C4-2B (cell line): Measurements from ENCODE around the gene ADGRB3.
"Not testable (repeated sequence)": the region's sequence is repeated elsewhere in the genome, so short reads cannot be mapped to it uniquely, and the experiment has no call there.

ENCODE experiments used
- H3K27ac ChIP-seq: fragments of 450-650 bp; 2 replicates; pipeline ENCODE4 v1.5.1; 2017
- CTCF ChIP-seq: fragments of 450-650 bp; conservative IDR thresholded peaks from 2 replicates; pipeline ENCODE4 v1.5.1; 2017; ENCODE audit warnings: mild to moderate bottlenecking
- ZFX ChIP-seq: fragments of 450-650 bp; IDR thresholded peaks from 2 replicates; pipeline ENCODE4 v1.6.1; 2017

Gene ADGRB3

GRCh38 chr6:68875403-68875802 lies 240.3 kb downstream of the ADGRB3 start:
- no peak overlapping the region for H3K27ac ChIP-seq
- no peak for TF ChIP-seq ZFX
- TF ChIP-seq CTCF: no peak

- TF ChIP-seq ZFX (no peak), CTCF (peak; percentile 63)
- H3K27ac ChIP-seq: no peak overlapping the region
These were observed 241.9 kb downstream of the ADGRB3 start for GRCh38 chr6:68876792-68877493.

- no peak for TF ChIP-seq CTCF
- TF ChIP-seq ZFX: no peak
- H3K27ac ChIP-seq: no peak overlapping the region
These were observed 245.2 kb downstream of the ADGRB3 start for GRCh38 chr6:68880050-68880813.

- H3K27ac ChIP-seq: not testable (repeated sequence)
These were observed 248.2 kb downstream of the ADGRB3 start for GRCh38 chr6:68883325-68883724.

GRCh38 chr6:68891419-68891818 lies 256.3 kb downstream of the ADGRB3 start:
- H3K27ac ChIP-seq: no peak overlapping the region
- TF ChIP-seq CTCF (no peak), ZFX (no peak)

- H3K27ac ChIP-seq: no peak overlapping the region
- TF ChIP-seq CTCF (no peak), ZFX (no peak)
These were observed 257.4 kb downstream of the ADGRB3 start for GRCh38 chr6:68892452-68892851.

- no peak overlapping the region for H3K27ac ChIP-seq
- TF ChIP-seq ZFX (no peak), CTCF (no peak)
These were observed 260.8 kb downstream of the ADGRB3 start for GRCh38 chr6:68895929-68896328.
